Measurements from ENCODE around the gene THADA. TPM values are rescaled to one million over a fixed set of nuclear protein-coding genes. Genes with fewer than 3 reads are reported as not detected.

THADA gene
- total RNA-seq, 1 experiment from 2014 or later, result 27.5 TPM

- no peak for TF ChIP-seq ZSCAN18 (CRISPR knock-in tag; IDR thresholded peaks at IDR 0.05)
- no peak for TF ChIP-seq ZNF425 (CRISPR knock-in tag; conservative IDR thresholded peaks at IDR 0.05)
- TF ChIP-seq CDX4 (CRISPR knock-in tag; IDR thresholded peaks at IDR 0.05; ENCODE audit: borderline replicate concordance), result no peak
- no peak for TF ChIP-seq PRDM15 (CRISPR knock-in tag; IDR thresholded peaks at IDR 0.05)
- TF ChIP-seq ZNF512 (CRISPR knock-in tag; IDR thresholded peaks at IDR 0.05; ENCODE audit: borderline replicate concordance), result no peak
- no peak for TF ChIP-seq ZNF317 (CRISPR knock-in tag; IDR thresholded peaks at IDR 0.05; ENCODE audit: borderline replicate concordance, low read depth)
- TF ChIP-seq FOXJ3 (CRISPR knock-in tag; IDR thresholded peaks at IDR 0.05; ENCODE audit: borderline replicate concordance), result no peak
- TF ChIP-seq ZNF416 (CRISPR knock-in tag; IDR thresholded peaks at IDR 0.05), result no peak
Observed at GRCh38 chr2:43460174-43460546, 135.7 kb downstream of the THADA start (continued).

GRCh38 chr2:43459446-43460173 is 136.2 kb downstream of the THADA start:
- Mint-ChIP-seq H3K4me3 (no peak overlapping the region), H3K27ac (no peak overlapping the region), H3K4me1 (peaks cover 24% of the 10 kb centered on the region), H3K36me3 (no peaks in the 10 kb centered on the region), H3K27me3 (ENCODE audit: low read depth) (no peaks in the 10 kb centered on the region), H3K9me3 (no peaks in the 10 kb centered on the region)
- no peak for ATAC-seq
- TF ChIP-seq JAZF1 (CRISPR knock-in tag; IDR thresholded peaks at IDR 0.05), result no peak
- no peak for TF ChIP-seq FOXK1 (CRISPR knock-in tag; IDR thresholded peaks at IDR 0.05)
- POLR2A ChIA-PET, result no interaction called here
- CTCF ChIA-PET, result no interaction called here
- DNase-seq (ENCODE audit: low spot score), result no peak

- ChIA-PET POLR2A (no interaction called here), CTCF (no interaction called here)
- no peaks in the 10 kb centered on the region for H3K9me3 Mint-ChIP-seq
- peak overlapping the region; percentile 0; the same call in 1 of the 2 replicates for H3K27ac Mint-ChIP-seq
- ATAC-seq (no peak), DNase-seq (ENCODE audit: low spot score) (no peak)
- TF ChIP-seq CREB1 (CRISPR knock-in tag; IDR thresholded peaks at IDR 0.05) (no peak), FOXP1 (CRISPR knock-in tag; IDR thresholded peaks at IDR 0.05; ENCODE audit: borderline replicate concordance) (no peak), CTCF (IDR thresholded peaks at IDR 0.05) (no peak)
- no peaks in the 10 kb centered on the region for H3K27me3 Mint-ChIP-seq (ENCODE audit: low read depth)
- peaks cover 23% of the 10 kb centered on the region for H3K4me1 Mint-ChIP-seq
- H3K4me3 Mint-ChIP-seq, result no peak overlapping the region
- H3K36me3 Mint-ChIP-seq, result no peaks in the 10 kb centered on the region
Observed at GRCh38 chr2:43458014-43458628, 137.7 kb downstream of the THADA start.
